ENCODE measurements around the gene ANO2. TPM values are rescaled to one million over a fixed set of nuclear protein-coding genes. Genes with fewer than 3 reads are reported as not detected.

Gene ANO2
- total RNA-seq, 2 experiments from 2014 or later: not detected

- Mint-ChIP-seq H3K9me3 (no peaks in the 10 kb centered on the region), H3K36me3 (ENCODE audit: low read depth) (no peaks in the 10 kb centered on the region), H3K4me3 (no peak overlapping the region), H3K27me3 (peaks cover 5% of the 10 kb centered on the region), H3K27ac (no peak overlapping the region), H3K4me1 (ENCODE audit: low read depth) (no peaks in the 10 kb centered on the region)
- CTCF ChIA-PET: no interaction called here
- no peak for TF ChIP-seq CTCF (IDR thresholded peaks at IDR 0.05)
- POLR2A ChIA-PET: no interaction called here
- intact Hi-C loops (cut with micrococcal nuclease): no loop called here
- DNase-seq (no peak), ATAC-seq (no peak)
Measured at GRCh38 chr12:5577741-5578140, 367.3 kb downstream of the ANO2 start.

GRCh38 chr12:5577211-5577612, 367.8 kb downstream of the ANO2 start:
- peaks cover 5% of the 10 kb centered on the region for H3K27me3 Mint-ChIP-seq
- ChIA-PET CTCF (no interaction called here), POLR2A (no interaction called here)
- H3K4me3 Mint-ChIP-seq: no peak overlapping the region
- no peaks in the 10 kb centered on the region for H3K4me1 Mint-ChIP-seq (ENCODE audit: low read depth)
- ATAC-seq: no peak
- H3K27ac Mint-ChIP-seq: no peak overlapping the region
- H3K36me3 Mint-ChIP-seq (ENCODE audit: low read depth): no peaks in the 10 kb centered on the region
- no peak for DNase-seq
- H3K9me3 Mint-ChIP-seq: no peaks in the 10 kb centered on the region
- intact Hi-C loops (cut with micrococcal nuclease): no loop called here
- TF ChIP-seq CTCF (IDR thresholded peaks at IDR 0.05): no peak

GRCh38 chr12:5575987-5576386, 369.1 kb downstream of the ANO2 start:
- POLR2A ChIA-PET: no interaction called here
- peaks cover 4% of the 10 kb centered on the region for H3K27me3 Mint-ChIP-seq
- CTCF ChIA-PET: interaction anchor here (1.5 kb wide), 1 partner anchor 20 kb away, joined by 4 read pairs; no protein-coding TSS in a partner anchor
- TF ChIP-seq CTCF (IDR thresholded peaks at IDR 0.05): no peak
- H3K4me3 Mint-ChIP-seq: no peak overlapping the region
- no peak for DNase-seq
- intact Hi-C loops (cut with micrococcal nuclease): no loop called here
- H3K36me3 Mint-ChIP-seq (ENCODE audit: low read depth): no peaks in the 10 kb centered on the region
- H3K9me3 Mint-ChIP-seq: no peaks in the 10 kb centered on the region
- H3K27ac Mint-ChIP-seq: no peak overlapping the region
- H3K4me1 Mint-ChIP-seq (ENCODE audit: low read depth): no peaks in the 10 kb centered on the region
- ATAC-seq: no peak

- H3K27ac Mint-ChIP-seq: no peak overlapping the region
- TF ChIP-seq CTCF (IDR thresholded peaks at IDR 0.05): no peak
- no peak overlapping the region for H3K4me3 Mint-ChIP-seq
- intact Hi-C loops (cut with micrococcal nuclease): no loop called here
- ATAC-seq: no peak
- H3K9me3 Mint-ChIP-seq: no peaks in the 10 kb centered on the region
- peaks cover 1% of the 10 kb centered on the region for H3K27me3 Mint-ChIP-seq
- ChIA-PET POLR2A (no interaction called here), CTCF (interaction anchor here (1.5 kb wide), 1 partner anchor 19 kb away, joined by 4 read pairs; no protein-coding TSS in a partner anchor)
- H3K4me1 Mint-ChIP-seq (ENCODE audit: low read depth): no peaks in the 10 kb centered on the region
- DNase-seq: no peak
- no peaks in the 10 kb centered on the region for H3K36me3 Mint-ChIP-seq (ENCODE audit: low read depth)
Measured at GRCh38 chr12:5575232-5575631, 369.8 kb downstream of the ANO2 start.

- intact Hi-C loops (cut with micrococcal nuclease): no loop called here
- Mint-ChIP-seq H3K4me3 (no peak overlapping the region), H3K27me3 (peaks cover 5% of the 10 kb centered on the region), H3K36me3 (ENCODE audit: low read depth) (no peaks in the 10 kb centered on the region), H3K27ac (no peak overlapping the region), H3K4me1 (ENCODE audit: low read depth) (no peaks in the 10 kb centered on the region), H3K9me3 (no peaks in the 10 kb centered on the region)
- no peak for ATAC-seq
- TF ChIP-seq CTCF (IDR thresholded peaks at IDR 0.05): no peak
- ChIA-PET CTCF (no interaction called here), POLR2A (no interaction called here)
- no peak for DNase-seq
Measured at GRCh38 chr12:5573390-5573789, 371.7 kb downstream of the ANO2 start.

Data from activated CD8-positive, alpha-beta T cell treated with anti-CD3 and anti-CD28 coated beads for 36 hours (primary cell).